Islet of Langerhans (tissue), 1 donor: ENCODE results near the gene XBP1.
"Not testable (repeated sequence)": the region's sequence is repeated elsewhere in the genome, so short reads cannot be mapped to it uniquely, and the experiment has no call there.

Experiments used
- FAIRE-seq: peaks from one replicate; lab custom pipeline; 2011; peaks lifted over from hg19 to GRCh38; lab: Jason Lieb, UNC

The XBP1 gene

DNA sequence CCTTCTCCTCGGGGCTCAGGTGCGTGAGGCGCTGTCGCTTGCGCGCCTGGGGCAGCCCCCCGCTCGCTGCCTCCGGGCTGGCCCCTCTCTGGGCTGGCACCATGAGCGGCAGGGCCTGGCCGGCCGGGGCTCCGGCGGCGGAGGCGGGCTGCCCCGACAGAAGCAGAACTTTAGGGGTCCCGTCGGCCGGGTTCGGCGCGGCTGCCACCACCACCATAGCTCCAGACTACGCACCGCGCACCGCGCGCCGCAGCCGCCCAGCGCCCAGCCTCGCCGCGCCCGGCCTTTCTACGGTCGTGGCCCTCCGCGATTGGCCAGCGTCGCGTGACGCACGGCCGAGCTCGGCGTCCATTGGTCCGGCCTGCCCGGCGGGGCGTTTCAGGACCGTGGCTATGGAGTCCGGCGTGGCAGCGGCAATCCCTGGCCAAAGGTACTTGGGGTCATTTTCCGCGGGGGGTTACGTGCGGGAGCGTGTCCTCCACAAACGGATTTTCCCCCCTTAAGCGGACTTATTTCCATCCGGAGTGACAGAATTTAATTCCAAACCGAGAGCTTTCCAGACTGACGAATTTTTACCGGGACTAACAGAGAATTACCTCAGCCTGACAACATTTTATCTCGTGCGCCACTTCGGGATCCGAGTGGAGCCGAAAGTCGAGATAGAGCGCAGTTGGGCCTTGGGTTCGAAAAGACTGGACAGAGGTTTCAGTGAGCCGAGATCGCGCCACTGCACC is at the start of gene XBP1:
TSS of gene XBP1 (minus strand) at position 262 of the 734 bp plus-strand sequence.
- FAIRE-seq = no peak

DNA sequence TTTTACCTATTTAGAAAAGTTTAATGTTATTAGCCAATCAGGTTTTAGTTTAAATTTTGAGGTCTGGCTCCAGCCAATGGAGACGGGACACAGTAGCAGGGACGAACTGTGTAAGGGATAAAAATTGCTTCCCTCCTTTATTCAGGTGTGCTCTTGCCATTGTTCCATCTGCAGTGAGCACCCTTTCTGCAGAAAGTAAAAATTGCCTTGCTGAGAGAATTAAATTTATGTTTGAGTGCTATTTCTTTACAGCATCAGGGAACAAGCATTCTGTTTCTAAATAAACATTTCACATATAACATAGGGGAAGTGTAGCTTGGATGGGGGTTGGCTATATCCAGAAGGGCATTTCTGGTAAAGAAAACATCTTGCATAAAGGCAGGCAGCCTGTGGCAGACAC is 46.6 kb upstream of the XBP1 start:
- FAIRE-seq = no peak

DNA sequence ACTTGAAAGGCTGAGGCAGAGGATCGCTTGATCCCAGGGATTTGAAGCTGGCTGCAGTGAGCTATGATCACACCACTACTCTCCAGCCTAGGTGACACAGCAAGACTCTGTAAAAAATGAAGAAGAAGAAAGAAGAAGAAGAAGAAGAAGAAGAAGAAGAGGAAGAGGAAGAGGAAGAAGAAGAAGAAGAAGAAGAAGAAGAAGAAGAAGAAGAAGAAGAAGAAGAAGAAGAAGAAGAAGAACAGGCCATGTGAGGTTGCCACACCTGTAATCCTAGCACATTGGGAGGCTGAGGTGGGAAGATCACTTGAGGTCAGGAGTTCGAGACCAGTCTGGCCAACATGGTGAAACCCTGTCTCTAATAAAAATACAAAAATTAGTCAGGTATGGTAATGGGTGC is 43.9 kb upstream of the XBP1 start:
- FAIRE-seq = not testable (repeated sequence)

DNA sequence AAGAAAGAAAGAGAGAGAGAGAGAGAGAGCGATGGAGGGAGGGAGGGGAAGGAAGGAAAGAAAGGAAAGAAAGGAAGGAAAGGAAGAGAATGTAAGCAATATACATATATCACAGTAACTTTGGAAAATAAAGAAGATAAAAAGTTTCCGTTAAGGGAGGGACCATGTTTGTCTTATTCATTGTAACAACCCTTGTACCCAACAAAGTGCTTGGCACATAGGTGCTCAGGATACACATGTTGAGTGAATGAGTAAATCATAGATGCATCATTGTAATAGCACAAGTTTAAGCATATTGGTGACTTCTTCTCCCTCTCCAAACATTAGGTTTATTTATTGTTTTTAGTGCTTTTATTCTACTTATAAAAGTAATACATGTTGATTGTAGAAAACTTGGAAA is 43.3 kb upstream of the XBP1 start:
- FAIRE-seq = no peak

- FAIRE-seq = no peak
Observed at GRCh38 chr22:28841111-28841510, 40.7 kb upstream of the XBP1 start.

GRCh38 chr22:28838971-28839370 is 38.6 kb upstream of the XBP1 start:
- no peak for FAIRE-seq

DNA sequence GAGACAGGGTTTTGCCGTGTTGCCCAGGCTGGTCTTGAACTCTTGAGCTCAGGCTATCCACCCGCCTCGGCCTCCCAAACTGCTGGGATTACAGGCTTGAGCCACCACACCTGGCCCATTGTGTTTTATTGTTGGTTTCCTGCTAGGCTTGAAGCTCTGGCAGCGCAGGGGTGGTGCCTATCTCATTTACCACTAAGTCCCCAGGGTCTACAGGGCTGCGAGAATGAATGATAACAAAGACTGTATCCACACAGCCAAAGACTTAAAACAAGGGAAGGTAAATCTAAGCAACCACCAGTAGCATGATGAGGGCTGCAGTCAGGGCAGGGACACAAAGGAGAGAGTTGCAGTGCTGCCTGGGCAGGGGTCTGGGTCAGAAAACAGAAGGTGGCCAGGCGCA is 37.3 kb upstream of the XBP1 start:
- FAIRE-seq = no peak

DNA sequence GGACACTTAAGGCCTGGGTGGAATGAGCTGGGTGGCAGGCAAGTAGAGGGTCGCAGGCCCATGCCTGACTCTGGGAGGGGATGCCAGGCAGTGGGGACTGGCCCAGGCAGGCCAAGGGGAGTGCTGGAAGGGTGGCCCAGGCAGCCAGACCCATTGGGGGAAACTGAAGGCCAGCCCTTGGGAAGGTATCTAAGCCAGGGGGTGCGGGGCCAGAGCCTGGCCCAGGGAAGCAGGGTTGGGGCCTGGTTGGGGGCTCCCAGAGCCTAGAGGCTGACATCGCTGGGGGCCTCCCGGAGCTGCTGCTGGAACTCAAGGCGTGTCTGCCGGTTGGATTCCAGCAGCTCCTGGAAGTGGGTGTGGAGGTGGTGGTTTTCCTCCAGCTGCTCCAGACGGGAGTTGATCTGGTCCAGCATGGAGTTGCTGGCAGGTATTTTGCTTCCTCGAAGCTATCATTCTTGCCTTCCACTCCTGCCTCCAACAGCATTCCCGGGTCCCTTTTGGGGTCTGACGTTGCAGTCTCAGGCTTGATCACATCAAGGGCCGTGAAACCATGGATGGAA is 35.3 kb upstream of the XBP1 start:
- FAIRE-seq = no peak

GRCh38 chr22:28833276-28833923 is 33.0 kb upstream of the XBP1 start:
- FAIRE-seq = no peak

- no peak for FAIRE-seq
Observed at GRCh38 chr22:28832731-28833130, 32.4 kb upstream of the XBP1 start.

DNA sequence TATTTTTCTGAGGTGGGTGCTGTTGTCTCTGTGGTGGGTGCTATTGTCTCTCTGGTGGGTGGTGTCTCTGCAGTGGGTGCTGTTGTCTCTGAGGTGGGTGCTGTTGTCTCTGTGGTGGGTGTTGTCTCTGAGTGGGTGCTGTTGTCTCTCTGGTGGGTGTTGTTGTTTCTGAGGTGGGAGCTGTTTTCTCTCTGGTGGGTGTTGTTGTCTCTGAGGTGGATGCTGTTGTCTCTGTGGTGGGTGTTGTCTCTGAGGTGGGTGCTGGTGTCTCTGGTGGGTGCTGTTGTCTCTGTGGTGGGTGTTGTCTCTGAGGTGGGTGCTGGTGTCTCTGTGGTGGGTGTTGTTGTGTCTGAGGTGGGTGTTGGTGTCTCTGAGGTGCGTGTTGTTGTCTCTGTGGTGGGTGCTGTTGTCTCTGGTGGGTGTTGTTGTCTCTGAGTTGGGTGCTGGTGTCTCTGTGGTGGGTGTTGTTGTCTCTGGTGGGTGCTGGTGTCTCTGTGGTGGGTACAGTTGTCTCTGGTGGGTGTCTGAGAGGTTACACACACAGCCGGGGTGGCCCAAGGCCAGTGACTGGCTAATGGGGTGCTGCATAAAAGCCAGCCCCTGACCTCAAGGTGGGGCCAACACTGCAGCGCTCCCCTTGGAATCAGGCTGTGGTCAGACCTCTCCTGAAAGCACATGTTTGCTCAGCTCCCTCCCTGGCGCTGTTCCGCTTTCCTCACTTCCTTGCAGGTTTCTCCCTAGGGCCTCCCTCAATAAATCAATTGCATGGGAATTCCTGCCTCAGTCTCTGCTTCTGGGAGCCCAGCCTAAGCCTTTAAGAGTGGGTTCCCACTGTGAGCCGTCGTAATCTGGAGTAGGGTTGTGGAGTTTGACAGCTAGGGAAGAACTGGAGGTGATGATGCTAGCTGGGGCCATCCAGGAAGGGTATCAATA is 31.0 kb upstream of the XBP1 start:
- no peak for FAIRE-seq

DNA sequence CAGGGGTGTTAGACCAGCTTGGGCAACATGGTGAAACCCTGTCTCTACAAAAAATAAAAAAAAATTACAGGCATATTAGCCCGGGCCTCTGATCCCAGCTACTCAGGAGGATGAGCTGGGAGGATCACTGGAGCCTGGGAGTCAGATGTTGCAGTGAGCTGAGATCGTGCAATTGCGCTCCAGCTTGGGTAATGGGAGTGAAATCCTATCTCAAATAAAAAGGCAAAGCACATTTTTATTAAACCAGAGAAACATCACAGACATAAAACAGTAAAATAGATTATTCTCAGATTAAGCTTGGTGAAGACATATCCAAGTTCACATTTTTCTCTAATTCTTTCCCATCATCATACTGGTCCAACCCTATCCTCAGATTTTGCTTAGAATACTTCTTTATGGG is 30.1 kb upstream of the XBP1 start:
- no peak for FAIRE-seq

GRCh38 chr22:28829358-28830181 is 29.2 kb upstream of the XBP1 start:
- FAIRE-seq = peak; percentile 58

DNA sequence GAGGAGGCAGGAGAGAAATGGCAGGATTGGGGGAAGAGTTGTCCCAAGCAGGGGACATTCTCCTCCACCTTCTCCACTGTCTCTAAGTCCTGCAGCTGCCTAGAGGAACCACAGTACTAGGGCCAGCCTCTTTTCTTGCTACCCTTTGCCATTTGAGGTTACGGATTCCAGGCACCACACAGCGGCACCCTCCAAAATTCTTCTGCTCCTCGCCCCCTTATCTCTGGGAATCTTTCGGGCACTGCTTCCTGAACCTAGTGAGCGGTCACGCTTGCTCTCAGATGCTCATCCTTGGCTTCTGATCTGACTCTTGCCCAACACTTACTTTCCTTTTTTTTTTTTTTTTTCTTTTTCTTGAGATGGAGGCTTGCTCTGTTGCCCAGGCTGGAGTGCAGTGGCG is 26.6 kb upstream of the XBP1 start:
- no peak for FAIRE-seq

GRCh38 chr22:28826430-28826829 is 26.1 kb upstream of the XBP1 start:
- not testable (repeated sequence) for FAIRE-seq

DNA sequence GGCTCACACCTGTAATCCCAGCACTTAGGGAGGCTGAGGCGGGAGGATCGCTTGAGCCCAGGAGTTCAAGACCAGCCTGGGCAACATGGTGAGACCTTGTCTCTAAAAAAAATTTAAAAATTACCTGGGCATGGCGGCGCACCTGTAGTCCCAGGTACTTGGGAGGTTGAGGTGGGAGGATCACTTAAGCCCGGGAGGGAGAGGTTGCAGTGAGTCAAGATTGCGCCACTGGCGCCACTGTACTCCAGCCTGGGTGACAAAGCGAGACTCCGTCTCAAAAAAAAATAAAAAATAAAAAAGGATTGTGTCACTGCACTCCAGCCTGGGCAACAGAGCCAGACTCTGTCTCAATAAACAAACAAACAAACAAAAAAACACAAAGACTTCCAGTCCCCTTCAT is 24.1 kb upstream of the XBP1 start:
- not testable (repeated sequence) for FAIRE-seq

- FAIRE-seq = peak; percentile 99
Observed at GRCh38 chr22:28822930-28823551, 22.7 kb upstream of the XBP1 start.

DNA sequence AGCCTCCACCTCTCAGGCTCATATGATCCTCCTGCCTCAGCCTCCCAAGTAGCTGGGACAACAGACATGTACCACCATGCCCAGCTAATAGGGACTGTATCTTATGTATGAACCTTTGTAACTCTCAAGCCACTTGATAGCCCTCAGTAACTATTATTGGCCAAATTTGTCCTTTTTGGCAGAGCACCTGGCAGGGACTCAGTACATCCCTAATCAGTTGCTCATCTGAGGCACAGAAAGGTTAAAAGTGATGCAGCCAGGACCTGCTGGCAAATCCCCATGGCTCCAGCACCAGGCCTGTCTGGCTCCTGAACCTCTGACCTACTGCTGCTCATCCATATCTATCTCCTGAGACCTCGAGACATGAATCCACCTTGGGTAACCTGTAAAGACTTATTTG is 21.1 kb upstream of the XBP1 start:
- no peak for FAIRE-seq

DNA sequence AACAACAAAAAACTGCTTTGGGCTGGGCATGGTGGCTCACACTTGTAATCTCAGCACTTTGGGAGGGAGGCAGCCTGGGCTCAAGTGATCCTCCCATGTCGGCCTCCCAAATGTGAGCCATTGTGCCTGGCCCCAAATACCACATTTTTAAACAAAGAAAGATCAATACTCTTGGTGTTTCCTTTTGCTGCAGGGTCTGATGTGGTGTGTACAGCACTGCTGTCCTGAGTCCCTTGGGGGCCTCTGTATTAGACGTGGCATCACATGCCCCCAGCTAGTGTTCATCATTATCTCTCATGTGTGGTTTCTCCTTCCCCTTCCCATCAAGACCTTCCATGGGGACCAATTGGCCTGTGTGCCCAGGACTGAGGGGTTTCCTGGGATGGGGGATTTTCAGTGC is 20.5 kb upstream of the XBP1 start:
- no peak for FAIRE-seq

- no peak for FAIRE-seq
Observed at GRCh38 chr22:28819253-28820096, 19.1 kb upstream of the XBP1 start.
